Measurements from ENCODE around the gene TERB1. TPM values are rescaled to one million over a fixed set of nuclear protein-coding genes. Genes with fewer than 3 reads are reported as not detected.

TERB1 gene
- 0.07 and 0.46 TPM in 2 replicates for total RNA-seq

GRCh38 chr16:66801320-66802105, at the start of gene TERB1:
TERB1 (minus strand) TSS chr16:66801584; CDS start chr16:66796798, 4,786 bp downstream.

GRCh38 chr16:66844342-66845079, 43.1 kb upstream of the TERB1 start, which contains the start of gene CA7:
CA7 (plus strand) TSS chr16:66844414; CDS start chr16:66844488, 74 bp downstream.

GRCh38 chr16:66830422-66831404, 29.3 kb upstream of the TERB1 start, which contains the start of gene NAE1:
NAE1 (minus strand) TSS chr16:66830976; CDS start chr16:66830899, 77 bp downstream.

GRCh38 chr16:66751303-66751991, 49.9 kb downstream of the TERB1 start, which contains the start of gene DYNC1LI2:
DYNC1LI2 (minus strand) TSS chr16:66751609; CDS start chr16:66751591, 18 bp downstream.

Other genes with a start within 250 kb of the TERB1 start
- 18.5 and 40.3 TPM in 2 replicates for gene CKLF, start 249.0 kb downstream of the TERB1 start, total RNA-seq
- 0.35 TPM in 1 of 2 replicates, not detected in the other for gene CMTM1, start 235.1 kb downstream of the TERB1 start, total RNA-seq
- gene CMTM2, start 222.1 kb downstream of the TERB1 start, total RNA-seq = not detected in 2 replicates
- 14.6 and 20.2 TPM in 2 replicates for gene CMTM3, start 196.9 kb downstream of the TERB1 start, total RNA-seq
- gene CMTM4, start 104.8 kb downstream of the TERB1 start, total RNA-seq = 13.7 and 22.3 TPM in 2 replicates
- gene DYNC1LI2, start 50.0 kb downstream of the TERB1 start, total RNA-seq = 42.8 and 56.0 TPM in 2 replicates
- 72.0 and 93.3 TPM in 2 replicates for gene NAE1, start 29.4 kb upstream of the TERB1 start, total RNA-seq
- gene CA7, start 42.8 kb upstream of the TERB1 start, total RNA-seq = not detected in 2 replicates
- gene PDP2, start 78.9 kb upstream of the TERB1 start, total RNA-seq = 4.9 and 26.9 TPM in 2 replicates
- gene CDH16, start 117.3 kb upstream of the TERB1 start, total RNA-seq = 1.6 and 3.0 TPM in 2 replicates
- 73.8 and 96.6 TPM in 2 replicates for gene RRAD, start 124.0 kb upstream of the TERB1 start, total RNA-seq
- 106 and 141 TPM in 2 replicates for gene CIAO2B, start 132.8 kb upstream of the TERB1 start, total RNA-seq
- gene CES2, start 133.9 kb upstream of the TERB1 start, total RNA-seq = 74.0 and 93.4 TPM in 2 replicates
- 0.99 and 1.5 TPM in 2 replicates for gene CES3, start 159.7 kb upstream of the TERB1 start, total RNA-seq
- gene CES4A, start 187.0 kb upstream of the TERB1 start, total RNA-seq = 0.65 and 2.5 TPM in 2 replicates
- gene CBFB, start 227.6 kb upstream of the TERB1 start, total RNA-seq = 57.7 and 92.9 TPM in 2 replicates

All from airway epithelial cell (primary cell).